Measurements from ENCODE around the gene DNTT.

Gene DNTT

DNA sequence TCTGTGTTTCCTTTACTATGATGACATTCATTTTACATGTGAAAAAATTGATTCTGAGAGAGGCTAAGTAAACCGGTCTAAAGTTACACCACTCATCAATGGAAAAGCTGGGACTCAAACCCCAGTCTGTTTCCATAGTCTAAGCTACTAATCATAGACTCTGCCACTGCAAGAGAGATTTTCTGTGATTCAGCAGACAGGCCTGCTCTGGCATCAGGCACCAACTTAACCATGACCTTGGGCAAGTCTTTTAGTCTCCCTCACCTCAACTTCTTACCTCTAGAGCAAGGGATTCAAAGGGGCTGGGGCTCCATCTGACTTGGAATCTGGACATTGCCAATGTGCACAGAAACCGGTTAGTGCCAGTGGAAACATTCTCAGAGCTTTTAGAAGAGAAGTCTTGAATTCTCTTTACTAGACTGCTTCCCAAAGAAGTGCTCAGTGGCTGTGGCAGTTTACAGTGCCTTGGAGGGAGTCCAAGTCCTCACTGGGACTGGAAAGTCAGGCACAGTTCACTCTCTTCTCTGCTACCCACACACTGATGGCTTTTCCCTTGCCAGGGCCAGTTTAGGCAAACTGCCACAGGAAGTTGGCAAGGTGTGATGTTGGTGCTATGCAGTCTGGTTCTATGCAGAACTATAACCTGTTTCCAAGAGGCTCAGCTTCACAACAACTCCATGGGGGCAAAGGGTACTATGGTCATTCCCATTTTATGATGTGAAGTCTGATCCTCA lies 28.4 kb upstream of the DNTT start:
- peaks cover 23% of the 10 kb centered on the region for H3K4me1 ChIP-seq (ENCODE audit: insufficient read depth, poor library complexity, severe bottlenecking)
- no peak overlapping the region for H3K27ac ChIP-seq (ENCODE audit: poor library complexity, severe bottlenecking)
- DNase-seq (ENCODE audit: low spot score) (no peak), ATAC-seq (ENCODE audit: low read depth) (no peak)
- no peaks in the 10 kb centered on the region for H3K9me3 ChIP-seq (ENCODE audit: severe bottlenecking)
- no peak overlapping the region for H3K4me3 ChIP-seq (ENCODE audit: severe bottlenecking)
- no peaks in the 10 kb centered on the region for H3K27me3 ChIP-seq (ENCODE audit: insufficient read depth, poor library complexity, severe bottlenecking)
- TF ChIP-seq, protein P1, sequence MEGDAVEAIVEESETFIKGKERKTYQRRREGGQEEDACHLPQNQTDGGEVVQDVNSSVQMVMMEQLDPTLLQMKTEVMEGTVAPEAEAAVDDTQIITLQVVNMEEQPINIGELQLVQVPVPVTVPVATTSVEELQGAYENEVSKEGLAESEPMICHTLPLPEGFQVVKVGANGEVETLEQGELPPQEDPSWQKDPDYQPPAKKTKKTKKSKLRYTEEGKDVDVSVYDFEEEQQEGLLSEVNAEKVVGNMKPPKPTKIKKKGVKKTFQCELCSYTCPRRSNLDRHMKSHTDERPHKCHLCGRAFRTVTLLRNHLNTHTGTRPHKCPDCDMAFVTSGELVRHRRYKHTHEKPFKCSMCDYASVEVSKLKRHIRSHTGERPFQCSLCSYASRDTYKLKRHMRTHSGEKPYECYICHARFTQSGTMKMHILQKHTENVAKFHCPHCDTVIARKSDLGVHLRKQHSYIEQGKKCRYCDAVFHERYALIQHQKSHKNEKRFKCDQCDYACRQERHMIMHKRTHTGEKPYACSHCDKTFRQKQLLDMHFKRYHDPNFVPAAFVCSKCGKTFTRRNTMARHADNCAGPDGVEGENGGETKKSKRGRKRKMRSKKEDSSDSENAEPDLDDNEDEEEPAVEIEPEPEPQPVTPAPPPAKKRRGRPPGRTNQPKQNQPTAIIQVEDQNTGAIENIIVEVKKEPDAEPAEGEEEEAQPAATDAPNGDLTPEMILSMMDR (IDR thresholded peaks at IDR 0.05; ENCODE audit: poor library complexity, severe bottlenecking), result no peak
- H3K36me3 ChIP-seq (ENCODE audit: low read depth), result no peaks in the 10 kb centered on the region

DNA sequence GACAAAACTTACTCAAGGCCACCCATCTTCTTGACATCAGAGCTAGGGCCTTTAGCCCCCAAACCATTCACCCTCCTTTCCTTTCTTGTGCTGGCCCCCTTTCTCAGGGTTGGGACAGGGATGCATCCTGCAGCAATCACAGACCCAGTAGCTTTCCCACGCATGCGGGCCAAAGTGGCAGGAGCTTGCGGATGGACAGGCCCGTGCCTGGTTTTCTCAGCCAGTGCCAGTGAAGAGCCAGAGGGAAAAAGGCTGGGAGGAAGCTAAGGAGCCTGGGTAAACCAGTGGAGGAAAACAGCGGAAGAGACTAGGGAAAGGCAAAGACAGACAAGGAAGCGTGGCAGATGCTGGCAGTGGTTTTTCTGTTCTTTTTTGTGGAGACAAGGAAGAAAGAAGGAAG lies 27.8 kb upstream of the DNTT start:
- Histone ChIP-seq H3K9me3 (ENCODE audit: severe bottlenecking) (no peaks in the 10 kb centered on the region), H3K4me1 (ENCODE audit: insufficient read depth, poor library complexity, severe bottlenecking) (peaks cover 28% of the 10 kb centered on the region), H3K36me3 (ENCODE audit: low read depth) (no peaks in the 10 kb centered on the region), H3K4me3 (ENCODE audit: severe bottlenecking) (no peak overlapping the region), H3K27me3 (ENCODE audit: insufficient read depth, poor library complexity, severe bottlenecking) (no peaks in the 10 kb centered on the region), H3K27ac (ENCODE audit: poor library complexity, severe bottlenecking) (no peak overlapping the region)
- DNase-seq (ENCODE audit: low spot score) (no peak), ATAC-seq (ENCODE audit: low read depth) (no peak)
- TF ChIP-seq, protein P1 (IDR thresholded peaks at IDR 0.05; ENCODE audit: poor library complexity, severe bottlenecking), result no peak

GRCh38 chr10:96276831-96277230 lies 27.4 kb upstream of the DNTT start:
- Histone ChIP-seq H3K36me3 (ENCODE audit: low read depth) (no peaks in the 10 kb centered on the region), H3K9me3 (ENCODE audit: severe bottlenecking) (no peaks in the 10 kb centered on the region), H3K27me3 (ENCODE audit: insufficient read depth, poor library complexity, severe bottlenecking) (no peaks in the 10 kb centered on the region), H3K4me1 (ENCODE audit: insufficient read depth, poor library complexity, severe bottlenecking) (peaks cover 25% of the 10 kb centered on the region), H3K27ac (ENCODE audit: poor library complexity, severe bottlenecking) (no peak overlapping the region), H3K4me3 (ENCODE audit: severe bottlenecking) (no peak overlapping the region)
- ATAC-seq (ENCODE audit: low read depth) (peak; percentile 77), DNase-seq (ENCODE audit: low spot score) (no peak)
- TF ChIP-seq, protein P1 (IDR thresholded peaks at IDR 0.05; ENCODE audit: poor library complexity, severe bottlenecking), result no peak

DNA sequence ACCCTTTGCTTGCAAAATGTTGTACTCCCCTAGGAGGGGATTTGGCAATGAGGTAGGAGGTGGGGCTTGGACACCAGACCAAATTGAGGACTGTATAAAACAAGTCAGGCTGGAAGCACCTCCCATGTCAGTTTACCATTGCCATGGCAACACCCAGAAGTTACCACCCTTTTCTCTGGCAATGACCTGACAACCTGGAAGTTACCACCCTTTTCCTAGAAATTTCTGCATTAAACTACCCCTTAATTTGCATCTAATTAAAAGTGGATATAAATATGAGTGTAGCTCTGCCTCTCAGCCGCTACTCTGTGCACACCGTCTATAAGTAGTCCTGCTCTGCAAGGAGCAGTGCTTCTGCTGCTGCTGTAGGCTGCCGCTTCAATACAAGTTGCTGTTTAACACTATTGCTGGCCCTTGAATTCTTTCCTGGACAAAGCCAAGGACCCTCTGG lies 25.0 kb upstream of the DNTT start:
- no peaks in the 10 kb centered on the region for H3K36me3 ChIP-seq (ENCODE audit: low read depth)
- ATAC-seq (ENCODE audit: low read depth) (no peak), DNase-seq (ENCODE audit: low spot score) (no peak)
- H3K4me3 ChIP-seq (ENCODE audit: severe bottlenecking), result no peak overlapping the region
- H3K27me3 ChIP-seq (ENCODE audit: insufficient read depth, poor library complexity, severe bottlenecking), result no peaks in the 10 kb centered on the region
- H3K27ac ChIP-seq (ENCODE audit: poor library complexity, severe bottlenecking), result no peak overlapping the region
- H3K4me1 ChIP-seq (ENCODE audit: insufficient read depth, poor library complexity, severe bottlenecking), result peaks cover 25% of the 10 kb centered on the region
- no peaks in the 10 kb centered on the region for H3K9me3 ChIP-seq (ENCODE audit: severe bottlenecking)
- TF ChIP-seq, protein P1 (IDR thresholded peaks at IDR 0.05; ENCODE audit: poor library complexity, severe bottlenecking), result no peak

DNA sequence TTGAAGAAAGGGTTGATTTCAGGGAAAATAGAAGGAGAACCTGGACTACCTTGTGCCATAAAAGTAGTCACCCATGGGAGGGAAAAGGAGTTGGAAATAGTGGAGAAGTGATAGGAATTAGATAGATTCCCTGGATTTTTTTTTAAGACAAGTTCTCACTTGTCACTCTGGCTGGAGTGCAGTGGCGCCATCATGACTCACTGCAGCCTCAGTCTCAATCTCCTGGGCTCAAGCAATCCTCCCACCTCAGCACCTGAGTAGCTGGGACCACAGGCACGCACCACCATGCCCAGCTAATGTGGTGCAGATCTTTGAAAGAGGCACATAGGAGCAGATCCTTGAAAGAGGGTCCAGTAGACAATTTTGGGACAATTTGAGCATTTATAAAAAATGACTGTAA lies 23.4 kb upstream of the DNTT start:
- TF ChIP-seq, protein P1 (IDR thresholded peaks at IDR 0.05; ENCODE audit: poor library complexity, severe bottlenecking), result no peak
- no peaks in the 10 kb centered on the region for H3K36me3 ChIP-seq (ENCODE audit: low read depth)
- peak; percentile 83 for ATAC-seq (ENCODE audit: low read depth)
- no peak overlapping the region for H3K4me3 ChIP-seq (ENCODE audit: severe bottlenecking)
- peak; percentile 68 for DNase-seq (ENCODE audit: low spot score)
- H3K9me3 ChIP-seq (ENCODE audit: severe bottlenecking), result no peaks in the 10 kb centered on the region
- H3K27ac ChIP-seq (ENCODE audit: poor library complexity, severe bottlenecking), result peak overlapping the region; percentile 15
- no peaks in the 10 kb centered on the region for H3K27me3 ChIP-seq (ENCODE audit: insufficient read depth, poor library complexity, severe bottlenecking)
- H3K4me1 ChIP-seq (ENCODE audit: insufficient read depth, poor library complexity, severe bottlenecking), result peaks cover 25% of the 10 kb centered on the region
